Adrenal gland (tissue), 12 donors: ENCODE data around the gene LLGL2. TPM values are rescaled to one million over a fixed set of nuclear protein-coding genes. Genes with fewer than 3 reads are reported as not detected.

Experiments used
- DNase-seq, 7 donors: peaks; one replicate each; pipeline ENCODE4 v3.0.0-alpha.2; 2019 to 2020
- H3K27ac ChIP-seq, 5 donors: fragments of 200-600 bp; sonication (generic) in 4 of 5; 1 replicate in 3 of 5; 2 replicates in 2 of 5; pipeline versions ENCODE4 v1.5.1 to v1.8.0; 2016 to 2020; ENCODE audit warnings: mild to moderate bottlenecking in 1 of 5
- H3K27me3 ChIP-seq: fragments of 200-600 bp; 2 replicates; pipeline ENCODE4 v1.8.0; 2021
- H3K36me3 ChIP-seq, 2 donors: fragments of 200-600 bp; replicated peaks in 1 of 2; 1 replicate in 1 of 2; 2 replicates in 1 of 2; pipeline versions ENCODE4 v1.5.1 to v1.8.0; 2018 to 2022
- H3K4me1 ChIP-seq, 2 donors: fragments of 200-600 bp; replicated peaks in 1 of 2; 1 replicate in 1 of 2; 2 replicates in 1 of 2; pipeline versions ENCODE4 v1.5.1 to v1.8.0; 2018 to 2021
- H3K4me3 ChIP-seq, 4 donors: fragments of 200-600 bp; sonication (generic) in 3 of 4; one replicate each; pipeline ENCODE4 v1.5.1; 2016 to 2018
- H3K9me3 ChIP-seq, 3 donors: fragments of 200-600 bp; sonication (generic) in 1 of 3; replicated peaks in 1 of 3; 1 replicate in 2 of 3; 2 replicates in 1 of 3; pipeline versions ENCODE4 v1.5.1 to v1.8.0; 2016 to 2021
- CTCF ChIP-seq, 6 experiments: fragments of 450-650 bp in 4 of 6; fragments of 200-600 bp in 2 of 6; sonication (generic) in 1 of 6; IDR thresholded peaks; 1 replicate in 5 of 6; 2 replicates in 1 of 6; pipeline versions ENCODE4 v1.5.1 to v1.8.0; 2016 to 2021; ENCODE audit warnings: antibody characterized with exemption in 6 of 6, mild to moderate bottlenecking in 2 of 6, moderate library complexity in 1 of 6
- POLR2A ChIP-seq, 2 donors: fragments of 450-650 bp; IDR thresholded peaks; one replicate each; pipeline ENCODE4 v1.6.1; 2017; ENCODE audit warnings: antibody characterized with exemption in 2 of 2, mild to moderate bottlenecking in 2 of 2, moderate library complexity in 1 of 2
- WGBS, 4 donors: extraction: QIAGEN DNeasy Blood & Tissue Kit in 2 of 4; methylation state at CpG; one replicate each; pipeline versions ENCODE4 v1.1.5 to v1.1.7; 2013 to 2017; 5-methylcytosine and 5-hydroxymethylcytosine counted together
- intact Hi-C, 2 donors: fragments of 100-400 bp; cut with DNase I; formaldehyde crosslinking; loops; one replicate each; pipeline versions ENCODE4 v1.14.1 to v1.15.0; 2022 to 2023
- polyA plus RNA-seq, 3 donors: library from polyadenylated mRNA; stranded (reverse); fragments of 200-250 nt in 2 of 3; fragments of 350-450 nt in 1 of 3; fragmentation: Illumina TruSeq in 1 of 3; extraction: RNeasy Lipid Tissue Mini Kit (QIAGEN cat#74804) in 1 of 3; gene quantifications; one replicate each; pipeline ENCODE4 v1.2.3, GENCODE V29; 2013 to 2014
- total RNA-seq, 9 donors: library from RNA; depleted of rRNA in 4 of 9; stranded (reverse); fragments of >200 nt in 4 of 9; fragments of 120-200 nt in 1 of 9; fragmentation: NEBNext Ultra II Directional in 1 of 9; extraction: Animal tissue kit (Norgen Biotek cat#: 25700) in 1 of 9; gene quantifications; one replicate each; pipeline versions ENCODE4 v1.1.0 to v1.2.4, GENCODE V29; 2013 to 2023
- donor health status: healthy with polysubstance abuse.
- donor health status: Bipolar disorder and iron deficiency.
- donor health status: DM: yes; HTN: yes; CAD: no.
- donor health status: DM: no; HTN: no; CAD: no.
- donor health status: DM: no; HTN: no; CAD: no.
- donor health status: DM: yes; HTN: yes; CAD: no.

LLGL2 gene
- total and polyA plus RNA-seq, 12 donors = 1.2 to 90.3 (median 23.8) TPM

- DNase-seq = no peak
- no peaks in the 10 kb centered on the region for H3K27me3 ChIP-seq
- no peak overlapping the region for H3K4me3 ChIP-seq
- TF ChIP-seq POLR2A (IDR thresholded peaks at IDR 0.05) = no peak
- no peak for TF ChIP-seq CTCF (IDR thresholded peaks at IDR 0.05)
- 92 to 98% (median 96%) methylated on average over 7 of the region's 7 CpGs; no CpG with 5 or more reads in 1 of the 4 donors for WGBS, 4 donors
- peaks cover under 1 to 2% of the 10 kb centered on the region in 2 donors for H3K4me1 ChIP-seq
- H3K36me3 ChIP-seq = no peaks in the 10 kb centered on the region
- intact Hi-C loops = no loop called here
- H3K9me3 ChIP-seq = no peaks in the 10 kb centered on the region
- H3K27ac ChIP-seq = no peak overlapping the region
Measured at GRCh38 chr17:75531721-75532072, 6.2 kb downstream of the LLGL2 start.

- Histone ChIP-seq H3K27me3 (no peaks in the 10 kb centered on the region), H3K36me3 (no peaks in the 10 kb centered on the region), H3K9me3 (no peaks in the 10 kb centered on the region), H3K4me1 (no peaks in the 10 kb centered on the region), H3K27ac (no peak overlapping the region), H3K4me3 (no peak overlapping the region)
- no peak for DNase-seq
- 71 to 91% (median 87%) methylated on average over 8 to 15 of the region's 15 CpGs for WGBS, 4 donors
- intact Hi-C loops = no loop called here
- TF ChIP-seq POLR2A (IDR thresholded peaks at IDR 0.05) = no peak
- no peak for TF ChIP-seq CTCF (IDR thresholded peaks at IDR 0.05)
Measured at GRCh38 chr17:75535119-75535537, 9.6 kb downstream of the LLGL2 start.

- intact Hi-C loops = no loop called here
- no peak for DNase-seq
- no peak overlapping the region for H3K27ac ChIP-seq
- H3K9me3 ChIP-seq = no peaks in the 10 kb centered on the region
- H3K4me1 ChIP-seq = no peaks in the 10 kb centered on the region
- H3K4me3 ChIP-seq = no peak overlapping the region
- H3K27me3 ChIP-seq = no peaks in the 10 kb centered on the region
- no peak for TF ChIP-seq POLR2A (IDR thresholded peaks at IDR 0.05)
- no peak for TF ChIP-seq CTCF (IDR thresholded peaks at IDR 0.05)
- WGBS, 4 donors = 93 to 97% (median 95%) methylated on average over 7 to 8 of the region's 8 CpGs
- H3K36me3 ChIP-seq = no peaks in the 10 kb centered on the region
Measured at GRCh38 chr17:75535871-75536270, 10.4 kb downstream of the LLGL2 start.

GRCh38 chr17:75536366-75536765 is 10.9 kb downstream of the LLGL2 start:
- 79 to 89% (median 84%) methylated on average over 8 to 10 of the region's 10 CpGs for WGBS, 4 donors
- Histone ChIP-seq H3K4me1 (no peaks in the 10 kb centered on the region), H3K27me3 (no peaks in the 10 kb centered on the region), H3K27ac (no peak overlapping the region), H3K4me3 (no peak overlapping the region), H3K36me3 (no peaks in the 10 kb centered on the region), H3K9me3 (no peaks in the 10 kb centered on the region)
- TF ChIP-seq CTCF (IDR thresholded peaks at IDR 0.05) = no peak
- TF ChIP-seq POLR2A (IDR thresholded peaks at IDR 0.05) = no peak
- intact Hi-C loops = no loop called here
- no peak for DNase-seq
